ENCODE data around the gene SCAMP1.

- no peak for TF ChIP-seq POLR2A (IDR thresholded peaks at IDR 0.05; ENCODE audit: low read length)
- TF ChIP-seq GATA1 (IDR thresholded peaks at IDR 0.05; ENCODE audit: low read depth, low read length), result no peak
These were observed 37.4 kb downstream of the SCAMP1 start for GRCh38 chr5:78397831-78398230.
